HepG2 (cell line): ENCODE results near the gene CACHD1. TPM values are rescaled to one million over a fixed set of nuclear protein-coding genes. Genes with fewer than 3 reads are reported as not detected.

ENCODE experiments used
- ATAC-seq: fragments of 200-7000 bp; cut with Tn5 transposase; 3 replicates; pipeline ENCODE4 v1.9.1; 2020; ENCODE audit warnings: mild to moderate bottlenecking, moderate library complexity
- BruUV-seq: library from RNA; stranded (reverse); fragments of 400-500 nt; replicated peaks from 2 replicates; lab custom pipeline; 2021; lab: Mats Ljungman, UMichigan
- CTCF ChIA-PET: fragments of 300-600 bp; formaldehyde crosslinking; extraction: SDS; loops from one replicate; lab custom pipeline; 2021; ENCODE audit warnings: low total read pairs, inconsistent platforms, low intra/inter-chr PET ratio; lab: Yijun Ruan, JAX
- POLR2A ChIA-PET: fragments of 350-600 bp; sonication (Branson Sonifier 250); formaldehyde crosslinking; loops from one replicate; lab custom pipeline; 2020; ENCODE audit warnings: antibody characterized with exemption, inconsistent platforms; lab: Yijun Ruan, JAX
- DNase-seq: peaks from one replicate; pipeline ENCODE4 v3.0.0-alpha.2; 2015; ENCODE audit warnings: low spot score
- FAIRE-seq: peaks from 3 replicates; lab custom pipeline; 2011; peaks lifted over from hg19 to GRCh38; lab: Jason Lieb, UNC
- H2AFZ ChIP-seq: one replicate; pipeline ENCODE4 v1.6.1; 2011; ENCODE audit warnings: low read length, inconsistent platforms
- H3K27ac ChIP-seq: fragments of 300-600 bp; 3 replicates; pipeline ENCODE4 v1.8.0; 2011; ENCODE audit warnings: mixed run types, mild to moderate bottlenecking, mixed read lengths, low read length, inconsistent platforms; ENCODE audit not compliant: insufficient read depth; ENCODE audit errors: extremely low read length
- H3K27me3 ChIP-seq, 2 experiments: fragments of 200-600 bp in 1 of 2; 2 replicates in 1 of 2; 3 replicates in 1 of 2; pipeline versions ENCODE4 v1.6.0 to v1.8.0; 2011; ENCODE audit warnings: low read length in 2 of 2, mild to moderate bottlenecking in 2 of 2, moderate library complexity in 2 of 2, inconsistent platforms in 1 of 2; ENCODE audit not compliant: insufficient read depth in 2 of 2, control insufficient read depth in 1 of 2
- H3K36me3 ChIP-seq, 2 experiments: fragments of 200-600 bp in 1 of 2; replicated peaks in 1 of 2; 2 replicates in 1 of 2; 3 replicates in 1 of 2; pipeline versions ENCODE4 v1.5.1 to v1.8.0; 2011; ENCODE audit warnings: low read length in 2 of 2, inconsistent platforms in 1 of 2; ENCODE audit not compliant: insufficient read depth in 2 of 2, control insufficient read depth in 1 of 2
- H3K4me1 ChIP-seq: 2 replicates; pipeline ENCODE4 v1.5.1; 2012; ENCODE audit warnings: low read length, inconsistent platforms; ENCODE audit not compliant: insufficient read depth
- H3K4me2 ChIP-seq: 2 replicates; pipeline ENCODE4 v1.6.0; 2011; ENCODE audit warnings: low read depth, low read length, inconsistent platforms
- H3K4me3 ChIP-seq, 3 experiments: fragments of 200-600 bp in 1 of 3; sonication (generic), shearing (Covaris generic) in 1 of 3; replicated peaks in 1 of 3; 2 replicates each; pipeline ENCODE4 v1.5.1; 2011 to 2016; ENCODE audit warnings: low read length in 3 of 3, inconsistent platforms in 2 of 3, low read depth in 2 of 3, mild to moderate bottlenecking in 2 of 3, control low read depth in 1 of 3, mixed read lengths in 1 of 3; ENCODE audit not compliant: insufficient read depth in 1 of 3
- H3K79me2 ChIP-seq: one replicate; pipeline ENCODE4 v1.6.1; 2011; ENCODE audit warnings: low read length, inconsistent platforms; ENCODE audit not compliant: insufficient read depth
- H3K9ac ChIP-seq: 2 replicates; pipeline ENCODE4 v1.6.0; 2011; ENCODE audit warnings: mild to moderate bottlenecking, low read depth, low read length, inconsistent platforms; ENCODE audit not compliant: insufficient read depth
- H3K9me3 ChIP-seq: 2 replicates; pipeline ENCODE4 v1.5.1; 2012; ENCODE audit warnings: mild to moderate bottlenecking, low read length
- H4K20me1 ChIP-seq: 2 replicates; pipeline ENCODE4 v1.6.0; 2011; ENCODE audit warnings: inconsistent platforms, mild to moderate bottlenecking, low read length, moderate library complexity; ENCODE audit not compliant: insufficient read depth
- NKX3-1 ChIP-seq: sonication (generic); formaldehyde crosslinking; IDR thresholded peaks from 2 replicates; pipeline ENCODE4 v1.5.0; 2020; ENCODE audit warnings: missing genetic modification reagents
- PRDM4 ChIP-seq: sonication (generic); formaldehyde crosslinking; IDR thresholded peaks from 2 replicates; pipeline ENCODE4 v1.9.0; 2021; ENCODE audit warnings: missing genetic modification reagents, borderline replicate concordance
- RXRA ChIP-seq: sonication (generic); formaldehyde crosslinking; IDR thresholded peaks from 2 replicates; pipeline ENCODE4 v1.5.1; 2020; ENCODE audit warnings: missing genetic modification reagents
- WGBS: methylation state at CpG from one replicate; pipeline ENCODE4 v1.1.6; 2017; ENCODE audit warnings: low lambda C conversion rate; 5-methylcytosine and 5-hydroxymethylcytosine counted together
- in situ Hi-C: cut with HindIII; loops from 2 replicates; pipeline ENCODE4 v1.10.0; 2017; ENCODE audit warnings: low pct_unique_long_range_greater_than_20kb; ENCODE audit not compliant: extremely low pct_ligation_motif_present
- intact Hi-C: fragments of 100-400 bp; cut with micrococcal nuclease; formaldehyde crosslinking; loops from one replicate; pipeline ENCODE4 v1.10.0; 2022; ENCODE audit not compliant: unreplicated experiment
- polyA plus RNA-seq, 8 experiments: library from polyadenylated mRNA; depleted of rRNA in 3 of 8; stranded (reverse) in 7 of 8; unstranded in 1 of 8; fragments of >200 nt; fragmentation: Illumina TruSeq in 4 of 8; extraction: Trizol in 4 of 8; gene quantifications; 2 replicates each; pipeline versions ENCODE4 v1.2.1 to v1.2.3, GENCODE V29; 2011 to 2016; ENCODE audit warnings: low read depth in 4 of 8, missing spikeins in 1 of 8, mixed read lengths in 1 of 8; ENCODE audit not compliant: insufficient read depth in 1 of 8
- total RNA-seq, 5 experiments: library from RNA; depleted of rRNA; stranded (reverse); fragments of >200 nt; fragmentation: Illumina TruSeq; extraction: Trizol; gene quantifications; 2 replicates each; pipeline ENCODE4 v1.2.3, GENCODE V29; 2016; ENCODE audit warnings: low read depth in 1 of 5
- TF ChIP-seq, protein P1 (sequence below): sonication (generic); formaldehyde crosslinking; IDR thresholded peaks from 2 replicates; pipeline ENCODE4 v1.4.0; 2020; ENCODE audit warnings: mild to moderate bottlenecking, missing genetic modification reagents
- TF ChIP-seq, protein P2 (sequence below): sonication (generic); formaldehyde crosslinking; IDR thresholded peaks from 2 replicates; pipeline ENCODE4 v1.5.1; 2020; ENCODE audit warnings: mild to moderate bottlenecking, missing genetic modification reagents, moderate library complexity
- TF ChIP-seq, protein P3 (sequence below): IDR thresholded peaks from 2 replicates; pipeline ENCODE4 v1.6.1; 2016; ENCODE audit warnings: low read depth, missing genetic modification reagents, missing compliant biosample characterization

The CACHD1 gene
- total and polyA plus RNA-seq, 2 of the 13 experiments (the other 11 are each of a cell fraction or from before 2014, with no cell fraction given): 0.11 TPM; not detected in 1

- no peak overlapping the region for H2AFZ ChIP-seq
- BruUV-seq: no TSS peak
- no peaks in the 10 kb centered on the region for H3K4me1 ChIP-seq
- H3K9me3 ChIP-seq: no peaks in the 10 kb centered on the region
- 0% methylated on average over 1 of the region's 1 CpG for WGBS
- H3K79me2 ChIP-seq: no peaks in the 10 kb centered on the region
- CTCF ChIA-PET: no interaction called here
- no peak for ATAC-seq
- H3K4me3 ChIP-seq: no peak overlapping the region
- intact Hi-C loops: no loop called here
- no peak overlapping the region for H3K9ac ChIP-seq
- in situ Hi-C loops: no loop called here
- 0 out of 5 replicates have a peak, but pooled peaks cover 0 to 6% of the 10 kb centered on the region in 2 experiments for H3K27me3 ChIP-seq
- no peaks in the 10 kb centered on the region for H4K20me1 ChIP-seq
- no peaks in the 10 kb centered on the region for H3K36me3 ChIP-seq
- POLR2A ChIA-PET: no interaction called here
- DNase-seq: no peak
- no peak overlapping the region for H3K4me2 ChIP-seq
- H3K27ac ChIP-seq: no peak overlapping the region
- no peak for FAIRE-seq
- no peak for TF ChIP-seq RXRA (CRISPR knock-in tag)
- TF ChIP-seq NKX3-1 (CRISPR knock-in tag): no peak
- TF ChIP-seq, protein P1, sequence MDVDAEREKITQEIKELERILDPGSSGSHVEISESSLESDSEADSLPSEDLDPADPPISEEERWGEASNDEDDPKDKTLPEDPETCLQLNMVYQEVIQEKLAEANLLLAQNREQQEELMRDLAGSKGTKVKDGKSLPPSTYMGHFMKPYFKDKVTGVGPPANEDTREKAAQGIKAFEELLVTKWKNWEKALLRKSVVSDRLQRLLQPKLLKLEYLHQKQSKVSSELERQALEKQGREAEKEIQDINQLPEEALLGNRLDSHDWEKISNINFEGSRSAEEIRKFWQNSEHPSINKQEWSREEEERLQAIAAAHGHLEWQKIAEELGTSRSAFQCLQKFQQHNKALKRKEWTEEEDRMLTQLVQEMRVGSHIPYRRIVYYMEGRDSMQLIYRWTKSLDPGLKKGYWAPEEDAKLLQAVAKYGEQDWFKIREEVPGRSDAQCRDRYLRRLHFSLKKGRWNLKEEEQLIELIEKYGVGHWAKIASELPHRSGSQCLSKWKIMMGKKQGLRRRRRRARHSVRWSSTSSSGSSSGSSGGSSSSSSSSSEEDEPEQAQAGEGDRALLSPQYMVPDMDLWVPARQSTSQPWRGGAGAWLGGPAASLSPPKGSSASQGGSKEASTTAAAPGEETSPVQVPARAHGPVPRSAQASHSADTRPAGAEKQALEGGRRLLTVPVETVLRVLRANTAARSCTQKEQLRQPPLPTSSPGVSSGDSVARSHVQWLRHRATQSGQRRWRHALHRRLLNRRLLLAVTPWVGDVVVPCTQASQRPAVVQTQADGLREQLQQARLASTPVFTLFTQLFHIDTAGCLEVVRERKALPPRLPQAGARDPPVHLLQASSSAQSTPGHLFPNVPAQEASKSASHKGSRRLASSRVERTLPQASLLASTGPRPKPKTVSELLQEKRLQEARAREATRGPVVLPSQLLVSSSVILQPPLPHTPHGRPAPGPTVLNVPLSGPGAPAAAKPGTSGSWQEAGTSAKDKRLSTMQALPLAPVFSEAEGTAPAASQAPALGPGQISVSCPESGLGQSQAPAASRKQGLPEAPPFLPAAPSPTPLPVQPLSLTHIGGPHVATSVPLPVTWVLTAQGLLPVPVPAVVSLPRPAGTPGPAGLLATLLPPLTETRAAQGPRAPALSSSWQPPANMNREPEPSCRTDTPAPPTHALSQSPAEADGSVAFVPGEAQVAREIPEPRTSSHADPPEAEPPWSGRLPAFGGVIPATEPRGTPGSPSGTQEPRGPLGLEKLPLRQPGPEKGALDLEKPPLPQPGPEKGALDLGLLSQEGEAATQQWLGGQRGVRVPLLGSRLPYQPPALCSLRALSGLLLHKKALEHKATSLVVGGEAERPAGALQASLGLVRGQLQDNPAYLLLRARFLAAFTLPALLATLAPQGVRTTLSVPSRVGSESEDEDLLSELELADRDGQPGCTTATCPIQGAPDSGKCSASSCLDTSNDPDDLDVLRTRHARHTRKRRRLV (CRISPR knock-in tag): no peak
- TF ChIP-seq, protein P2, sequence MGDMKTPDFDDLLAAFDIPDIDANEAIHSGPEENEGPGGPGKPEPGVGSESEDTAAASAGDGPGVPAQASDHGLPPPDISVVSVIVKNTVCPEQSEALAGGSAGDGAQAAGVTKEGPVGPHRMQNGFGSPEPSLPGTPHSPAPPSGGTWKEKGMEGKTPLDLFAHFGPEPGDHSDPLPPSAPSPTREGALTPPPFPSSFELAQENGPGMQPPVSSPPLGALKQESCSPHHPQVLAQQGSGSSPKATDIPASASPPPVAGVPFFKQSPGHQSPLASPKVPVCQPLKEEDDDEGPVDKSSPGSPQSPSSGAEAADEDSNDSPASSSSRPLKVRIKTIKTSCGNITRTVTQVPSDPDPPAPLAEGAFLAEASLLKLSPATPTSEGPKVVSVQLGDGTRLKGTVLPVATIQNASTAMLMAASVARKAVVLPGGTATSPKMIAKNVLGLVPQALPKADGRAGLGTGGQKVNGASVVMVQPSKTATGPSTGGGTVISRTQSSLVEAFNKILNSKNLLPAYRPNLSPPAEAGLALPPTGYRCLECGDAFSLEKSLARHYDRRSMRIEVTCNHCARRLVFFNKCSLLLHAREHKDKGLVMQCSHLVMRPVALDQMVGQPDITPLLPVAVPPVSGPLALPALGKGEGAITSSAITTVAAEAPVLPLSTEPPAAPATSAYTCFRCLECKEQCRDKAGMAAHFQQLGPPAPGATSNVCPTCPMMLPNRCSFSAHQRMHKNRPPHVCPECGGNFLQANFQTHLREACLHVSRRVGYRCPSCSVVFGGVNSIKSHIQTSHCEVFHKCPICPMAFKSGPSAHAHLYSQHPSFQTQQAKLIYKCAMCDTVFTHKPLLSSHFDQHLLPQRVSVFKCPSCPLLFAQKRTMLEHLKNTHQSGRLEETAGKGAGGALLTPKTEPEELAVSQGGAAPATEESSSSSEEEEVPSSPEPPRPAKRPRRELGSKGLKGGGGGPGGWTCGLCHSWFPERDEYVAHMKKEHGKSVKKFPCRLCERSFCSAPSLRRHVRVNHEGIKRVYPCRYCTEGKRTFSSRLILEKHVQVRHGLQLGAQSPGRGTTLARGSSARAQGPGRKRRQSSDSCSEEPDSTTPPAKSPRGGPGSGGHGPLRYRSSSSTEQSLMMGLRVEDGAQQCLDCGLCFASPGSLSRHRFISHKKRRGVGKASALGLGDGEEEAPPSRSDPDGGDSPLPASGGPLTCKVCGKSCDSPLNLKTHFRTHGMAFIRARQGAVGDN (CRISPR knock-in tag): no peak
- TF ChIP-seq, protein P3, sequence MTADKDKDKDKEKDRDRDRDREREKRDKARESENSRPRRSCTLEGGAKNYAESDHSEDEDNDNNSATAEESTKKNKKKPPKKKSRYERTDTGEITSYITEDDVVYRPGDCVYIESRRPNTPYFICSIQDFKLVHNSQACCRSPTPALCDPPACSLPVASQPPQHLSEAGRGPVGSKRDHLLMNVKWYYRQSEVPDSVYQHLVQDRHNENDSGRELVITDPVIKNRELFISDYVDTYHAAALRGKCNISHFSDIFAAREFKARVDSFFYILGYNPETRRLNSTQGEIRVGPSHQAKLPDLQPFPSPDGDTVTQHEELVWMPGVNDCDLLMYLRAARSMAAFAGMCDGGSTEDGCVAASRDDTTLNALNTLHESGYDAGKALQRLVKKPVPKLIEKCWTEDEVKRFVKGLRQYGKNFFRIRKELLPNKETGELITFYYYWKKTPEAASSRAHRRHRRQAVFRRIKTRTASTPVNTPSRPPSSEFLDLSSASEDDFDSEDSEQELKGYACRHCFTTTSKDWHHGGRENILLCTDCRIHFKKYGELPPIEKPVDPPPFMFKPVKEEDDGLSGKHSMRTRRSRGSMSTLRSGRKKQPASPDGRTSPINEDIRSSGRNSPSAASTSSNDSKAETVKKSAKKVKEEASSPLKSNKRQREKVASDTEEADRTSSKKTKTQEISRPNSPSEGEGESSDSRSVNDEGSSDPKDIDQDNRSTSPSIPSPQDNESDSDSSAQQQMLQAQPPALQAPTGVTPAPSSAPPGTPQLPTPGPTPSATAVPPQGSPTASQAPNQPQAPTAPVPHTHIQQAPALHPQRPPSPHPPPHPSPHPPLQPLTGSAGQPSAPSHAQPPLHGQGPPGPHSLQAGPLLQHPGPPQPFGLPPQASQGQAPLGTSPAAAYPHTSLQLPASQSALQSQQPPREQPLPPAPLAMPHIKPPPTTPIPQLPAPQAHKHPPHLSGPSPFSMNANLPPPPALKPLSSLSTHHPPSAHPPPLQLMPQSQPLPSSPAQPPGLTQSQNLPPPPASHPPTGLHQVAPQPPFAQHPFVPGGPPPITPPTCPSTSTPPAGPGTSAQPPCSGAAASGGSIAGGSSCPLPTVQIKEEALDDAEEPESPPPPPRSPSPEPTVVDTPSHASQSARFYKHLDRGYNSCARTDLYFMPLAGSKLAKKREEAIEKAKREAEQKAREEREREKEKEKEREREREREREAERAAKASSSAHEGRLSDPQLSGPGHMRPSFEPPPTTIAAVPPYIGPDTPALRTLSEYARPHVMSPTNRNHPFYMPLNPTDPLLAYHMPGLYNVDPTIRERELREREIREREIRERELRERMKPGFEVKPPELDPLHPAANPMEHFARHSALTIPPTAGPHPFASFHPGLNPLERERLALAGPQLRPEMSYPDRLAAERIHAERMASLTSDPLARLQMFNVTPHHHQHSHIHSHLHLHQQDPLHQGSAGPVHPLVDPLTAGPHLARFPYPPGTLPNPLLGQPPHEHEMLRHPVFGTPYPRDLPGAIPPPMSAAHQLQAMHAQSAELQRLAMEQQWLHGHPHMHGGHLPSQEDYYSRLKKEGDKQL (CRISPR knock-in tag): no peak
- no peak for TF ChIP-seq PRDM4 (CRISPR knock-in tag)
Measured at GRCh38 chr1:64705591-64705990, 235.7 kb downstream of the CACHD1 start.
